H1 (cell line): ENCODE measurements around the gene IL17A. TPM values are rescaled to one million over a fixed set of nuclear protein-coding genes. Genes with fewer than 3 reads are reported as not detected.

Experiments
- CHD7 ChIP-seq: fragments of 300-600 bp; sonication (generic); IDR thresholded peaks from 2 replicates; pipeline ENCODE4 v1.7.1; 2012; ENCODE audit warnings: low read length, moderate library complexity, mild to moderate bottlenecking, inconsistent platforms; ENCODE audit not compliant: insufficient replicate concordance
- GABPA ChIP-seq: IDR thresholded peaks from 2 replicates; pipeline ENCODE4 v1.6.1; 2011; ENCODE audit warnings: mild to moderate bottlenecking, low read length, moderate library complexity, borderline replicate concordance; ENCODE audit not compliant: insufficient read depth
- KDM4A ChIP-seq: IDR thresholded peaks from one replicate; pipeline ENCODE4 v1.7.1; 2012; ENCODE audit warnings: low read depth, mild to moderate bottlenecking, moderate library complexity, low read length, inconsistent platforms; ENCODE audit not compliant: severe bottlenecking
- NRF1 ChIP-seq: IDR thresholded peaks from 2 replicates; pipeline ENCODE4 v1.6.1; 2011; ENCODE audit warnings: mild to moderate bottlenecking, low read depth, low read length, improper control_type of control experiment
- USF2 ChIP-seq: IDR thresholded peaks from 2 replicates; pipeline ENCODE4 v1.6.1; 2011; ENCODE audit warnings: low read length, improper control_type of control experiment
- polyA plus RNA-seq, 7 experiments: library from polyadenylated mRNA; depleted of rRNA in 3 of 7; stranded (reverse) in 5 of 7; unstranded in 2 of 7; fragments of >200 nt in 5 of 7; fragments of 200-250 nt in 2 of 7; gene quantifications; 1 replicate in 5 of 7; 2 replicates in 1 of 7; 4 replicates in 1 of 7; pipeline versions ENCODE4 v1.2.1 to v1.2.3, GENCODE V29; 2011 to 2013; ENCODE audit warnings: missing spikeins in 2 of 7, mixed read lengths in 2 of 7
- total RNA-seq: library from RNA; stranded (reverse); fragmentation: NEBNext Ultra II Directional; extraction: Animal tissue kit (Norgen Biotek cat#: 25700); gene quantifications from 2 replicates; pipeline ENCODE4 v1.2.1, GENCODE V29; 2021

IL17A gene
- total and polyA plus RNA-seq, 2 of the 8 experiments (the other 6 are each of a cell fraction or from before 2014, with no cell fraction given) = not detected

- TF ChIP-seq CHD7 (no peak), NRF1 (no peak), GABPA (no peak), USF2 (no peak), KDM4A (no peak)
Measured at GRCh38 chr6:52230685-52231084, 44.5 kb downstream of the IL17A start (continued).
